Measurements from ENCODE around the gene NRXN2. TPM values are rescaled to one million over a fixed set of nuclear protein-coding genes. Genes with fewer than 3 reads are reported as not detected.

Gene NRXN2
- total RNA-seq, 1 donor = 0.73 TPM

- H3K27me3 ChIP-seq (ENCODE audit: insufficient read depth, low read length) = no peaks in the 10 kb centered on the region
- no peaks in the 10 kb centered on the region for H3K9me3 ChIP-seq (ENCODE audit: low read depth, low read length)
- peaks cover 10% of the 10 kb centered on the region for H3K4me1 ChIP-seq (ENCODE audit: insufficient read depth, low read length)
- no peak overlapping the region for H3K4me3 ChIP-seq (ENCODE audit: low read length)
Measured at GRCh38 chr11:64608636-64609035, 114.4 kb downstream of the NRXN2 start.

- Histone ChIP-seq H3K9me3 (ENCODE audit: low read depth, low read length) (no peaks in the 10 kb centered on the region), H3K4me1 (ENCODE audit: insufficient read depth, low read length) (peaks cover 10% of the 10 kb centered on the region), H3K4me3 (ENCODE audit: low read length) (no peak overlapping the region), H3K27me3 (ENCODE audit: insufficient read depth, low read length) (no peaks in the 10 kb centered on the region)
Measured at GRCh38 chr11:64608046-64608445, 115.0 kb downstream of the NRXN2 start.

- H3K27me3 ChIP-seq (ENCODE audit: insufficient read depth, low read length) = no peaks in the 10 kb centered on the region
- no peaks in the 10 kb centered on the region for H3K9me3 ChIP-seq (ENCODE audit: low read depth, low read length)
- peaks cover 10% of the 10 kb centered on the region for H3K4me1 ChIP-seq (ENCODE audit: insufficient read depth, low read length)
- no peak overlapping the region for H3K4me3 ChIP-seq (ENCODE audit: low read length)
Measured at GRCh38 chr11:64607381-64607985, 115.5 kb downstream of the NRXN2 start.

GRCh38 chr11:64606796-64607380, 116.1 kb downstream of the NRXN2 start:
- Histone ChIP-seq H3K4me3 (ENCODE audit: low read length) (no peak overlapping the region), H3K9me3 (ENCODE audit: low read depth, low read length) (no peaks in the 10 kb centered on the region), H3K27me3 (ENCODE audit: insufficient read depth, low read length) (no peaks in the 10 kb centered on the region), H3K4me1 (ENCODE audit: insufficient read depth, low read length) (peaks cover 6% of the 10 kb centered on the region)

- Histone ChIP-seq H3K4me3 (ENCODE audit: low read length) (no peak overlapping the region), H3K4me1 (ENCODE audit: insufficient read depth, low read length) (no peaks in the 10 kb centered on the region), H3K27me3 (ENCODE audit: insufficient read depth, low read length) (no peaks in the 10 kb centered on the region), H3K9me3 (ENCODE audit: low read depth, low read length) (no peaks in the 10 kb centered on the region)
Measured at GRCh38 chr11:64605656-64606585, 117.1 kb downstream of the NRXN2 start.

- H3K4me1 ChIP-seq (ENCODE audit: insufficient read depth, low read length) = no peaks in the 10 kb centered on the region
Measured at GRCh38 chr11:64605244-64605560, 117.8 kb downstream of the NRXN2 start.

GRCh38 chr11:64604458-64605243, 118.3 kb downstream of the NRXN2 start:
- Histone ChIP-seq H3K4me1 (ENCODE audit: insufficient read depth, low read length) (no peaks in the 10 kb centered on the region), H3K4me3 (ENCODE audit: low read length) (no peak overlapping the region)

More at GRCh38 chr11:64605244-64605560, 117.8 kb downstream of the NRXN2 start:
- H3K9me3 ChIP-seq (ENCODE audit: low read depth, low read length) = no peaks in the 10 kb centered on the region
- no peak overlapping the region for H3K4me3 ChIP-seq (ENCODE audit: low read length)
- no peaks in the 10 kb centered on the region for H3K27me3 ChIP-seq (ENCODE audit: insufficient read depth, low read length)

GRCh38 chr11:64603411-64604110, 119.4 kb downstream of the NRXN2 start:
- no peaks in the 10 kb centered on the region for H3K27me3 ChIP-seq (ENCODE audit: insufficient read depth, low read length)
- H3K4me1 ChIP-seq (ENCODE audit: insufficient read depth, low read length) = no peaks in the 10 kb centered on the region
- H3K9me3 ChIP-seq (ENCODE audit: low read depth, low read length) = no peaks in the 10 kb centered on the region
- no peak overlapping the region for H3K4me3 ChIP-seq (ENCODE audit: low read length)

More at GRCh38 chr11:64604458-64605243, 118.3 kb downstream of the NRXN2 start:
- H3K27me3 ChIP-seq (ENCODE audit: insufficient read depth, low read length) = no peaks in the 10 kb centered on the region
- no peaks in the 10 kb centered on the region for H3K9me3 ChIP-seq (ENCODE audit: low read depth, low read length)

- Histone ChIP-seq H3K9me3 (ENCODE audit: low read depth, low read length) (no peaks in the 10 kb centered on the region), H3K4me3 (ENCODE audit: low read length) (no peak overlapping the region), H3K4me1 (ENCODE audit: insufficient read depth, low read length) (no peaks in the 10 kb centered on the region), H3K27me3 (ENCODE audit: insufficient read depth, low read length) (no peaks in the 10 kb centered on the region)
Measured at GRCh38 chr11:64602466-64603070, 120.4 kb downstream of the NRXN2 start.

GRCh38 chr11:64601605-64602465, 121.2 kb downstream of the NRXN2 start:
- Histone ChIP-seq H3K27me3 (ENCODE audit: insufficient read depth, low read length) (no peaks in the 10 kb centered on the region), H3K4me1 (ENCODE audit: insufficient read depth, low read length) (no peaks in the 10 kb centered on the region), H3K9me3 (ENCODE audit: low read depth, low read length) (no peaks in the 10 kb centered on the region), H3K4me3 (ENCODE audit: low read length) (no peak overlapping the region)

GRCh38 chr11:64600281-64600992, 122.6 kb downstream of the NRXN2 start:
- Histone ChIP-seq H3K27me3 (ENCODE audit: insufficient read depth, low read length) (no peaks in the 10 kb centered on the region), H3K4me3 (ENCODE audit: low read length) (no peak overlapping the region), H3K4me1 (ENCODE audit: insufficient read depth, low read length) (no peaks in the 10 kb centered on the region), H3K9me3 (ENCODE audit: low read depth, low read length) (no peaks in the 10 kb centered on the region)

GRCh38 chr11:64599698-64600211, 123.2 kb downstream of the NRXN2 start:
- H3K4me1 ChIP-seq (ENCODE audit: insufficient read depth, low read length) = no peaks in the 10 kb centered on the region
- H3K27me3 ChIP-seq (ENCODE audit: insufficient read depth, low read length) = no peaks in the 10 kb centered on the region
- H3K9me3 ChIP-seq (ENCODE audit: low read depth, low read length) = no peaks in the 10 kb centered on the region
- H3K4me3 ChIP-seq (ENCODE audit: low read length) = no peak overlapping the region

All from mononuclear cell (primary cell).